ENCODE data around the gene ALKBH1.

Gene ALKBH1

GRCh38 chr14:77646907-77647306 is 60.9 kb downstream of the ALKBH1 start (continued):
- no peak for TF ChIP-seq ZSCAN18 (tag by site-specific recombination; IDR thresholded peaks at IDR 0.05)

- ChIA-PET POLR2A (no interaction called here), CTCF (interaction anchor here (0.8 kb wide), 1 partner anchor 9 kb away, joined by 3 read pairs; no protein-coding TSS in a partner anchor)
- no peaks in the 10 kb centered on the region for H3K9me3 ChIP-seq (ENCODE audit: control insufficient read depth, insufficient read depth, low read depth, low read length)
- no peak overlapping the region for H3K27ac ChIP-seq (ENCODE audit: extremely low read depth, low read depth, low read length)
- H3K4me1 ChIP-seq (ENCODE audit: control insufficient read depth, insufficient read depth, low read length): no peaks in the 10 kb centered on the region
- no peak overlapping the region for H3K4me3 ChIP-seq (ENCODE audit: low read depth, low read length)
- TF ChIP-seq YY2 (tag by site-specific recombination; IDR thresholded peaks at IDR 0.05) (no peak), ZNF768 (tag by site-specific recombination; IDR thresholded peaks at IDR 0.05) (no peak), ZNF24 (tag by site-specific recombination; IDR thresholded peaks at IDR 0.05) (no peak), ZNF488 (tag by site-specific recombination; IDR thresholded peaks at IDR 0.05) (no peak), ZNF626 (tag by site-specific recombination; IDR thresholded peaks at IDR 0.05) (no peak)
- no peaks in the 10 kb centered on the region for H3K36me3 ChIP-seq (ENCODE audit: control insufficient read depth in 2 of 2, insufficient read depth in 1 of 2, low read length in 2 of 2)
These were observed 62.1 kb downstream of the ALKBH1 start for GRCh38 chr14:77645520-77646230.

- TF ChIP-seq ZNF211 (tag by site-specific recombination; IDR thresholded peaks at IDR 0.05; ENCODE audit: low read depth) (no peak), ZNF555 (tag by site-specific recombination; conservative IDR thresholded peaks at IDR 0.05) (no peak), ZNF561 (tag by site-specific recombination; IDR thresholded peaks at IDR 0.05; ENCODE audit: borderline replicate concordance) (no peak), ZNF626 (tag by site-specific recombination; IDR thresholded peaks at IDR 0.05) (no peak), ZNF19 (tag by site-specific recombination; IDR thresholded peaks at IDR 0.05; ENCODE audit: low read depth) (no peak), ZNF175 (tag by site-specific recombination; IDR thresholded peaks at IDR 0.05) (no peak), IKZF3 (tag by site-specific recombination; IDR thresholded peaks at IDR 0.05) (no peak), ZNF707 (tag by site-specific recombination; IDR thresholded peaks at IDR 0.05) (no peak), GFI1B (tag by site-specific recombination; IDR thresholded peaks at IDR 0.05) (no peak), BCL11A (tag by site-specific recombination; IDR thresholded peaks at IDR 0.05; ENCODE audit: low read depth) (no peak), ZNF837 (tag by site-specific recombination; IDR thresholded peaks at IDR 0.05) (no peak)
- no peak overlapping the region for H3K27ac ChIP-seq (ENCODE audit: extremely low read depth, low read depth, low read length)
- H3K4me3 ChIP-seq (ENCODE audit: low read depth, low read length): no peak overlapping the region
- no peaks in the 10 kb centered on the region for H3K4me1 ChIP-seq (ENCODE audit: control insufficient read depth, insufficient read depth, low read length)
- CTCF ChIA-PET: no interaction called here
- POLR2A ChIA-PET: no interaction called here
- H3K36me3 ChIP-seq (ENCODE audit: control insufficient read depth in 2 of 2, insufficient read depth in 1 of 2, low read length in 2 of 2): no peaks in the 10 kb centered on the region
- H3K9me3 ChIP-seq (ENCODE audit: control insufficient read depth, insufficient read depth, low read depth, low read length): no peaks in the 10 kb centered on the region
These were observed 65.4 kb downstream of the ALKBH1 start for GRCh38 chr14:77642407-77642806.

GRCh38 chr14:77641534-77642341 is 66.1 kb downstream of the ALKBH1 start:
- ChIA-PET POLR2A (interaction anchor here (0.6 kb wide), 1 partner anchor 52 kb away, joined by 4 read pairs; no protein-coding TSS in a partner anchor), CTCF (no interaction called here)
- Histone ChIP-seq H3K4me3 (ENCODE audit: low read depth, low read length) (no peak overlapping the region), H3K4me1 (ENCODE audit: control insufficient read depth, insufficient read depth, low read length) (no peaks in the 10 kb centered on the region), H3K27ac (ENCODE audit: extremely low read depth, low read depth, low read length) (no peak overlapping the region), H3K36me3 (ENCODE audit: control insufficient read depth in 2 of 2, insufficient read depth in 1 of 2, low read length in 2 of 2) (no peaks in the 10 kb centered on the region), H3K9me3 (ENCODE audit: control insufficient read depth, insufficient read depth, low read depth, low read length) (no peaks in the 10 kb centered on the region)
- TF ChIP-seq IKZF3 (tag by site-specific recombination; IDR thresholded peaks at IDR 0.05): no peak

Measured in HEK293 (cell line).